ENCODE results near the gene SCG5.

The SCG5 gene

DNA sequence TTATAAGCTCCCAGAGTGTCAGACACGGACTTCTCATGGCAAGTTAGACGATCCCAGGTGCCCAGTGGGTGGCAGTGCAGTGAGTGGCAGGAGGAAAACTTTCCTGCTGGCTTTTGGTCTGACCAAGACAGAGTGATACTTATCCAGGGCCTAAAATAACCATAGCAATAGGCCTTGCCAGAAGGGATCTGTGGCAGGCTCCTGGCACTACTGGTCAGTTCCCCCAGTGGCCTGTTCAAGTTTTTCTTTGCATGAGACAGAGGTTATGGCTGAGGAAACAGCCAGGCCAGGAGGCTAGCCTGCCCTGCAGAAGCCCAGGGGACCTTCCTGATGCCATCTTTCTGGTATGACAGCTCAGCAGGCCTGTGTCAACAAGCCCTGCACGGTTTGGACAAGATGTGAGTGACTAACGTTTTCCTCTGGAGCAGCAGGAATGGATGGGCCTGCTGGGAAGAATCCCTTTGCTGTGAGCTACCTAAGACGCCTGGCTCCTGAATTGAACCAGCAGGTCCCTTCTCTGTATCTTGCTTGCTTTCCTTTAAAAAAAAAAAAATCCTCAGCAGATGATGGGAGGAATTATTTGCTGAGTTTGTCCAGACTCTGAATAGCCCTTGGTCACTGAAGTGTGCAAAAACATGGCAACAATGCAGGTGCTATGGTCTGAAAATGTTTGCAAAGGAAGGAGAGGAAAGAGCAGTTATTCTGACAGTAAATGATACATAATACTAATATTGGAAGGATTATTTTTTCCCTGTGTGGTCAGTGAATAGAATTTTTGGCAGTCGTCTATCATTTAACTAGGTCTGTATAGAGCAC lies 18.0 kb downstream of the SCG5 start:
- Histone ChIP-seq H3K4me3 (ENCODE audit: insufficient read depth, low read depth, low read length) (no peak overlapping the region), H3K27ac (ENCODE audit: insufficient read depth, low read depth, low read length, poor library complexity, severe bottlenecking) (no peak overlapping the region), H3K27me3 (ENCODE audit: control insufficient read depth, insufficient read depth, low read length, poor library complexity, severe bottlenecking) (no peaks in the 10 kb centered on the region), H3K36me3 (ENCODE audit: control insufficient read depth, insufficient read depth, low read length) (no peaks in the 10 kb centered on the region), H3K9me3 (ENCODE audit: control insufficient read depth, low read length) (no peaks in the 10 kb centered on the region), H3K4me1 (ENCODE audit: control insufficient read depth, insufficient read depth, low read length) (no peaks in the 10 kb centered on the region)
- 73 to 74% methylated on average over 6 of the region's 6 CpGs for WGBS, 2 experiments

DNA sequence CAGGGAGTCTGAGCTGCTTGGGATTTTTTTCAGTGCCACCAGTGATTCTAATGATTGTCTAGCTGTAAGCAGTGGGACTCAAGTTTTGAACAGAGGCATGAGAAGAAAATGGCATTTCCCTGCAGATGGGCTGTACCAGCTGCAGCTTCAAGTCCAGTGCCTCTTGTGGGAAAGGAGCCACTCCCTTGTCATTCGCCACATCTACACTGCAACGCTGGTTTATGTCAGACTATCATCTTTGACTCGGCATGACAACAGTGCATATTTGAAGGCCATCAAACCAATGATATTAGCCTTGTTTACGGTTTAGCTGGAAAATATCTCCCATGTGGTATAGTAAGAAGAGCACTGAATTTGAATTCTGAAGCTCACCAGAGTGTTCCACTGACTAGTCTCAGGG lies 22.2 kb downstream of the SCG5 start:
- WGBS, 2 experiments, result 86 to 89% methylated on average over 4 of the region's 4 CpGs
- Histone ChIP-seq H3K4me3 (ENCODE audit: insufficient read depth, low read depth, low read length) (no peak overlapping the region), H3K36me3 (ENCODE audit: control insufficient read depth, insufficient read depth, low read length) (no peaks in the 10 kb centered on the region), H3K27me3 (ENCODE audit: control insufficient read depth, insufficient read depth, low read length, poor library complexity, severe bottlenecking) (no peaks in the 10 kb centered on the region), H3K9me3 (ENCODE audit: control insufficient read depth, low read length) (no peaks in the 10 kb centered on the region), H3K4me1 (ENCODE audit: control insufficient read depth, insufficient read depth, low read length) (no peaks in the 10 kb centered on the region), H3K27ac (ENCODE audit: insufficient read depth, low read depth, low read length, poor library complexity, severe bottlenecking) (no peak overlapping the region)

DNA sequence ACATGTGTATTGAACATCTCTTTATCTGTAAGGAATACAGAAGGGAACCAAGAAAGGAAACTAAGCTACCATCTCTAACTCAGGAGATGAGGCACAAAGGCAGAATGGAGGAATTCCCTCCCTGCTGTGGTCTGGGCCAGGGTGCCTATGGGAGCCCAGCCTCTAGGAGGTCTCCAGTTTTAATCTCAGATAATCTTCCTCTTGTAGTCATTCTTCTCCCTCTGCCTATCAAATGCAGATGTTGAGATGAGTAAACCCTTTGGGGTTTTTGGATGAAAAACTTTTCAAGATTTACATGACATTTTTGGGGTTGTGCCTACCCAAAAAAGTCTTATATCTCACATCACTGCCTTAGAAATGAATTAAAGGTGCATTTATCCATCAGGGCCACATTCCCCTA lies 23.3 kb downstream of the SCG5 start:
- H3K4me1 ChIP-seq (ENCODE audit: control insufficient read depth, insufficient read depth, low read length), result no peaks in the 10 kb centered on the region

DNA sequence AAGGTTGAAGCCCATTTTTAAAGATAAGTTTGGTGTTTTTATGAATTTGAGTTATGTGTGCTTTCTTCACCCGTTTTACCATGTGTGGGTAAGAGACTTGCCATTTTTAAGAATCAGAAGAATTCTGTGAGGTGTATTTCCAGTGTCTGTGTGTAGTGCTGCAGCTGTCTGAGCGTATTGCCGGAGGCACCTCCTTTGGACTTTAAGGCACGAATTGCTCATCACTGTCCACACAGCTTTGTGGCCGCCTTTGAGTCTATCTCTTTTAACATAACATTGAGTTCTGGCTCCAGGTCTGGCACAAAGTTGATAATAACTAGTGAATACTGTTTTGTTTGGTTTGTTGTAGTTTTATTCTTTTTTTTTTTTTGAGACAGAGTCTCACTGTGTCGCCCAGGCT lies 25.8 kb downstream of the SCG5 start:
- Histone ChIP-seq H3K27me3 (ENCODE audit: control insufficient read depth, insufficient read depth, low read length, poor library complexity, severe bottlenecking) (no peaks in the 10 kb centered on the region), H3K27ac (ENCODE audit: insufficient read depth, low read depth, low read length, poor library complexity, severe bottlenecking) (no peak overlapping the region), H3K4me1 (ENCODE audit: control insufficient read depth, insufficient read depth, low read length) (peaks cover 7% of the 10 kb centered on the region), H3K9me3 (ENCODE audit: control insufficient read depth, low read length) (no peaks in the 10 kb centered on the region), H3K4me3 (ENCODE audit: insufficient read depth, low read depth, low read length) (no peak overlapping the region), H3K36me3 (ENCODE audit: control insufficient read depth, insufficient read depth, low read length) (no peaks in the 10 kb centered on the region)
- 93% methylated on average over 6 of the region's 6 CpGs for WGBS, 2 experiments

More for the DNA sequence above, 23.3 kb downstream of the SCG5 start:
- Histone ChIP-seq H3K27ac (ENCODE audit: insufficient read depth, low read depth, low read length, poor library complexity, severe bottlenecking) (no peak overlapping the region), H3K36me3 (ENCODE audit: control insufficient read depth, insufficient read depth, low read length) (no peaks in the 10 kb centered on the region), H3K4me3 (ENCODE audit: insufficient read depth, low read depth, low read length) (no peak overlapping the region), H3K9me3 (ENCODE audit: control insufficient read depth, low read length) (no peaks in the 10 kb centered on the region), H3K27me3 (ENCODE audit: control insufficient read depth, insufficient read depth, low read length, poor library complexity, severe bottlenecking) (no peaks in the 10 kb centered on the region)

DNA sequence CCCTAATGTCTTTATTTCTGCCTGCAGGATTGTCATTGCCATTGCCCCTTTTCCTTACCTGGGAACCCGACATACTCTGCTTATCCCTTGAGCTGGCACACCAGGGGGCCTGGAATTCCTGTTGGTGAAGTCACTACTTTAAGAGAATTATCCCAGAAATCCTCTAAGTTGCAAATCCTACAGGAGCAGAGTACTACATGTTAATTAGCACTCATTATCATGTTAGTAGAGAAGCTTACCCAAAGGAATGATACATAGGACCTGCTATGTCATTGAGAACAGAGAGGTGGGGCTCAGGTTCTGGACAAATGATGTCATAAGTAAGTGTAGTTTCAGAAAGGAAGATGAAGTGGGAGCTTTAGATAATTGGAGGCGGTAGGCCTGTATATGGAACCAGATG lies 27.4 kb downstream of the SCG5 start:
- no peak overlapping the region for H3K4me3 ChIP-seq (ENCODE audit: insufficient read depth, low read depth, low read length)
- no peaks in the 10 kb centered on the region for H3K9me3 ChIP-seq (ENCODE audit: control insufficient read depth, low read length)
- no peaks in the 10 kb centered on the region for H3K27me3 ChIP-seq (ENCODE audit: control insufficient read depth, insufficient read depth, low read length, poor library complexity, severe bottlenecking)
- WGBS, 2 experiments, result 59 to 65% methylated on average over 2 of the region's 2 CpGs
- no peaks in the 10 kb centered on the region for H3K36me3 ChIP-seq (ENCODE audit: control insufficient read depth, insufficient read depth, low read length)
- no peak overlapping the region for H3K27ac ChIP-seq (ENCODE audit: insufficient read depth, low read depth, low read length, poor library complexity, severe bottlenecking)
- peaks cover 7% of the 10 kb centered on the region for H3K4me1 ChIP-seq (ENCODE audit: control insufficient read depth, insufficient read depth, low read length)

DNA sequence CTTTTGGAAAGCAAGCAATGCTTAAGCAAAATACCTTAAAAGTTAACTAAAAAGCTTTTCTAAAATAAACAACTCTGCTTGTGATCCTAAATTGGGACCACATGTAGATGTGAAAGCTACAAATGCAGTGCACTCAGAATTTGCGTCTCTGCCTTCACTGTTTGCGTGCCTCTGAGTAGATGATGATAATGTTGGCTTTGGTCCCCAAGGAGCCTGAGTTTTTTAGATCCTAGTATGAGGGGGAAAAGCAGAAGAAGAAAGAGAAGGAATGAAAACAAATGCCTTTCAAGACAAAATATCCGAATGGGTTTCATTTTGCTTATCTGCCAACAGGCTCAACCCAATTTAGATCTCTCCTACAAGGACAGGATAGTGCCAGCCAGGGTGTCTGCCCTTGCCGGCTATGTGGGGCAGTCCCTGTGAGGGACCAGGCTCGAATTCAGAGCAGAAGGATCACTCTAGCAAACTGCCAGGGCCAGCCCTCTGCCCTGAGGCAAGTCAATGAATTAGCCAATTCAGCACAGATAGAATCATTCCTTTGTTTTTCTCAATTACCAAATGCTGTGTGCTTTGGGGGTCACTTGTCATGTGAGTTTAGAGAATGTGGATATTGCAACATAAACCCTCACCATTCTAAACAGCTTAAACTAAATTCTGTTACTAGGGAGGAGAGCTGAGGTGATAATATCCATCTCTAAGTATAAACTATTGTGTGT lies 28.5 kb downstream of the SCG5 start:
- peaks cover 7% of the 10 kb centered on the region for H3K4me1 ChIP-seq (ENCODE audit: control insufficient read depth, insufficient read depth, low read length)
- no peak overlapping the region for H3K27ac ChIP-seq (ENCODE audit: insufficient read depth, low read depth, low read length, poor library complexity, severe bottlenecking)
- no peaks in the 10 kb centered on the region for H3K36me3 ChIP-seq (ENCODE audit: control insufficient read depth, insufficient read depth, low read length)
- WGBS, 2 experiments, result 62 to 72% methylated on average over 5 of the region's 5 CpGs
- H3K9me3 ChIP-seq (ENCODE audit: control insufficient read depth, low read length), result no peaks in the 10 kb centered on the region
- no peaks in the 10 kb centered on the region for H3K27me3 ChIP-seq (ENCODE audit: control insufficient read depth, insufficient read depth, low read length, poor library complexity, severe bottlenecking)
- H3K4me3 ChIP-seq (ENCODE audit: insufficient read depth, low read depth, low read length), result no peak overlapping the region

DNA sequence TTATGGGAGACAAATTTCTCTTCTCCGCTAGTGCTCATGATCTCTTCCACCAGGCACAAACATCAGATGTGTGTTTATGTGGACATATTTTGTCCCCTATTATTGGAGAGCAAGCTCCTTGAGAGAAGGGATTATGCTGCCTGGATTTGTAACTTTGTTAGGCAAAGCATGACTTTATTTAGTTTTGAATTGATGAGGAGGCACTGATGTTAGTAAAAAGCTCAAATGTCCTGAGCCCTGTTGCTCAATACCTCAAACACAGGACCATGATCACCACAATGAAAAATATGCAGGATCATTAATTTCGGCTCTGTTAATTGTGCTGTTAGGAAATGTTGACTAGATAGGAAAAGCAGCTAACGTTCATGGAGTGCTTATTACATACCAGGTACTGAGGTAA lies 29.1 kb downstream of the SCG5 start:
- no peaks in the 10 kb centered on the region for H3K36me3 ChIP-seq (ENCODE audit: control insufficient read depth, insufficient read depth, low read length)
- no peak overlapping the region for H3K4me3 ChIP-seq (ENCODE audit: insufficient read depth, low read depth, low read length)
- WGBS, 2 experiments, result 93 to 98% methylated on average over 3 of the region's 3 CpGs
- peaks cover 7% of the 10 kb centered on the region for H3K4me1 ChIP-seq (ENCODE audit: control insufficient read depth, insufficient read depth, low read length)
- H3K9me3 ChIP-seq (ENCODE audit: control insufficient read depth, low read length), result no peaks in the 10 kb centered on the region
- no peaks in the 10 kb centered on the region for H3K27me3 ChIP-seq (ENCODE audit: control insufficient read depth, insufficient read depth, low read length, poor library complexity, severe bottlenecking)
- no peak overlapping the region for H3K27ac ChIP-seq (ENCODE audit: insufficient read depth, low read depth, low read length, poor library complexity, severe bottlenecking)

DNA sequence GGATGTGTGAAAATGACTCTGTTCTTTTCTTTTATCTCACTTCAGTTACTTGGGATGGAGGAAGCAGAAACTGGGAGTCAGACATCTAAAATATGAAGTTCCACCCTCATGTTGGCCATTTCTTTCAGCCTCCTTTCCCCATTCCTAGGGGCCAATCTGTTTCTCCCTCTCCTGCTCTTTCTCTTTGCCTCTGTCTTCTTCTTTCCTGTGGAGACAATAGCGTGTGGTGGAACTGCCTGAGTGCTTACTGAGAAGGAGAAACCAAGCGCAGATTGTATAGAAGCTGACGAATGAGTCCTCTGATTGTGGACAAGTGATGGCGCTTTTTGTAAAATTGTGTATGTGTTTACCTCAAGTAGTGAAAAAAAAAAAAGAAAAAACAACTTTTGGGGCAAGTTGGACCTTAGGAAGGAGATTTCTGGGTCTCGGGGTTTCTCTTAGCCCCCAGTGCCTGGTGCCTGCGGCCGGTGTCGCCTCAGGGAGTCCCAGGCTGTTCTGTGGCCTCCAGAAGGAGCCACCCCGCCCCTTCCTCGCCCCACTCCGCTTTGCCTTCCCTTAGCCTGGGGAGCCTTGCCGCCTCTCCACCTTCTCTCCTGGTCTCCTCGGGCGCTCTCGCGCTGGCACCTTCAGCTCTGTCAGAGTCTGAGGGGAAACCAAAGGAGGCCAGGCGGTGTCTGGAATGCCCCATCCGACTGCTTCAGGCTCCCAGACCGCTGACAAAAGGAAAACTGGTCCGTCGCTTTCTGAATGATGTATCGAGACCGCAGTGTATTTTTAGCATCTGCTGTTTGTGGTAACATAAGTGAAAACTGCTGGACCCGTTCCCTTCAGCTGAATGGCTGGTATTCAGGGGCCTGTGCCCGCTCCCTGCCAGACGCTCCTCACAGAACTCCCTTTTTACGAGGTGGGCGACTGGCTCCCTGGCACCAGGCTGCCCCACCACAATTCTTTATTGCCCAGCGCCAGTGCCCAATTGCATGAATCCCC lies 30.1 kb downstream of the SCG5 start:
- 94 to 95% methylated on average over 29 of the region's 29 CpGs for WGBS, 2 experiments
- Histone ChIP-seq H3K36me3 (ENCODE audit: control insufficient read depth, insufficient read depth, low read length) (no peaks in the 10 kb centered on the region), H3K9me3 (ENCODE audit: control insufficient read depth, low read length) (no peaks in the 10 kb centered on the region), H3K4me1 (ENCODE audit: control insufficient read depth, insufficient read depth, low read length) (peaks cover 7% of the 10 kb centered on the region), H3K27ac (ENCODE audit: insufficient read depth, low read depth, low read length, poor library complexity, severe bottlenecking) (no peak overlapping the region), H3K4me3 (ENCODE audit: insufficient read depth, low read depth, low read length) (no peak overlapping the region), H3K27me3 (ENCODE audit: control insufficient read depth, insufficient read depth, low read length, poor library complexity, severe bottlenecking) (no peaks in the 10 kb centered on the region)

DNA sequence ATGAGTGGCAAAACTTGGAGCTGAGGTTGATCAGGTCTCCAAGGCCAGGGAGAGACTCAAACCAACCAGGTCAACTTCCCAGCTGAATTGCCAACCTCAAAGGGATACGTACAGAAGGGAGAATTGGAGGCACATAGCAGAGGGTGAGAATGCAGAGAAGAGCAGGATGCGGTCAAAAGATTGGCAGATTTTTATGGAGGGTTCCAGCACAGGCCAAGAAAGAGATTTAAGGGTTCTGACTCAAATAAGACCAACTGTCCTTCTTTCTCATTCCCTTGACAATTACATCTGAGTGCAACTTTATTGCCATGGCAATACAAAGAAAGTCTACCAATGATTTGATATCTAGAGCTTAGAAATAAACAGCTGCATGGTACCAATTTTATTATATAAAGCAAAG lies 33.2 kb downstream of the SCG5 start:
- WGBS, 2 experiments, result 96 to 97% methylated on average over 2 of the region's 2 CpGs
- Histone ChIP-seq H3K27me3 (ENCODE audit: control insufficient read depth, insufficient read depth, low read length, poor library complexity, severe bottlenecking) (no peaks in the 10 kb centered on the region), H3K4me1 (ENCODE audit: control insufficient read depth, insufficient read depth, low read length) (peaks cover 7% of the 10 kb centered on the region), H3K36me3 (ENCODE audit: control insufficient read depth, insufficient read depth, low read length) (no peaks in the 10 kb centered on the region), H3K27ac (ENCODE audit: insufficient read depth, low read depth, low read length, poor library complexity, severe bottlenecking) (no peak overlapping the region), H3K4me3 (ENCODE audit: insufficient read depth, low read depth, low read length) (no peak overlapping the region), H3K9me3 (ENCODE audit: control insufficient read depth, low read length) (no peaks in the 10 kb centered on the region)

DNA sequence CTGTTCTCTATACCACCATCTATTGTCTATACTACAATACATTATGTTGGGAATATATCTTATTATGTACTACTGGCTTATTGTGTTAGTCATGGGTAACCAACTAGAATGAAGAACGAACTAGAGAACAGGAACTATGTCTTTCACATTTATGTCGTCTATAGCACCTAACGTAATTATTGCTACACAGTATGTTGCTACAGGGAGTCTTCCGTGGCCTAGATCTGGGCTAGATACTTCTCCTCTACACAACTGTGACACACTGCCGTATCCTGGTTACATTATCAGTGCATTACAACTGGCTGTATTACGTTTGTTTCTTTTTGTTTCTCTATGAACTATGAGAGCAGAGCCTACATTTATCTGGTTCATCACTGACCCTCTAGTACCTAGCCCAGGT lies 34.0 kb downstream of the SCG5 start:
- H3K4me1 ChIP-seq (ENCODE audit: control insufficient read depth, insufficient read depth, low read length), result peaks cover under 1% of the 10 kb centered on the region
- H3K36me3 ChIP-seq (ENCODE audit: control insufficient read depth, insufficient read depth, low read length), result no peaks in the 10 kb centered on the region
- WGBS, 2 experiments, result 45 to 51% methylated on average over 6 of the region's 6 CpGs

More for the DNA sequence above, 34.0 kb downstream of the SCG5 start:
- no peak overlapping the region for H3K27ac ChIP-seq (ENCODE audit: insufficient read depth, low read depth, low read length, poor library complexity, severe bottlenecking)
- no peak overlapping the region for H3K4me3 ChIP-seq (ENCODE audit: insufficient read depth, low read depth, low read length)
- no peaks in the 10 kb centered on the region for H3K9me3 ChIP-seq (ENCODE audit: control insufficient read depth, low read length)
- H3K27me3 ChIP-seq (ENCODE audit: control insufficient read depth, insufficient read depth, low read length, poor library complexity, severe bottlenecking), result no peaks in the 10 kb centered on the region
